SH-SY5Y (cell line): ENCODE results near the gene PTMA.

ENCODE experiments used
- GATA2 ChIP-seq: IDR thresholded peaks from 2 replicates; pipeline ENCODE4 v1.6.1; 2011; ENCODE audit warnings: mild to moderate bottlenecking, low read depth, low read length
- GATA3 ChIP-seq: IDR thresholded peaks from 2 replicates; pipeline ENCODE4 v1.6.1; 2011; ENCODE audit warnings: low read depth, mild to moderate bottlenecking, low read length, moderate library complexity

The PTMA gene

GRCh38 chr2:231684314-231685223 lies 23.8 kb upstream of the PTMA start:
- no peak for TF ChIP-seq GATA2
- no peak for TF ChIP-seq GATA3

- TF ChIP-seq GATA3 (no peak), GATA2 (no peak)
Observed at GRCh38 chr2:231685349-231686191, 22.8 kb upstream of the PTMA start.

- TF ChIP-seq GATA2 (no peak), GATA3 (no peak)
Observed at GRCh38 chr2:231686192-231687100, 21.9 kb upstream of the PTMA start.

- TF ChIP-seq GATA3, result no peak
- no peak for TF ChIP-seq GATA2
Observed at GRCh38 chr2:231687133-231687852, 21.0 kb upstream of the PTMA start.

GRCh38 chr2:231687961-231688360 lies 20.4 kb upstream of the PTMA start:
- no peak for TF ChIP-seq GATA2
- no peak for TF ChIP-seq GATA3

- TF ChIP-seq GATA3 (no peak), GATA2 (no peak)
Observed at GRCh38 chr2:231688719-231689118, 19.6 kb upstream of the PTMA start.

- no peak for TF ChIP-seq GATA3
- no peak for TF ChIP-seq GATA2
Observed at GRCh38 chr2:231689124-231689893, 19.0 kb upstream of the PTMA start.

GRCh38 chr2:231691251-231691772 lies 17.0 kb upstream of the PTMA start:
- TF ChIP-seq GATA2 (no peak), GATA3 (no peak)

GRCh38 chr2:231692847-231693246 lies 15.5 kb upstream of the PTMA start:
- TF ChIP-seq GATA3 (no peak), GATA2 (no peak)

- TF ChIP-seq GATA3 (no peak), GATA2 (no peak)
Observed at GRCh38 chr2:231693956-231694355, 14.4 kb upstream of the PTMA start.

- TF ChIP-seq GATA2 (no peak), GATA3 (no peak)
Observed at GRCh38 chr2:231696004-231696367, 12.3 kb upstream of the PTMA start.

- TF ChIP-seq GATA2, result no peak
- no peak for TF ChIP-seq GATA3
Observed at GRCh38 chr2:231699006-231699405, 9.3 kb upstream of the PTMA start.
